Measurements from ENCODE around the gene PTPRN2. TPM values are rescaled to one million over a fixed set of nuclear protein-coding genes. Genes with fewer than 3 reads are reported as not detected.

PTPRN2 gene
- total and polyA plus RNA-seq, 2 donors (not counting 3 experiments of a cell fraction or from before 2014, with no cell fraction given), result 0.62 to 0.88 TPM

- H3K36me3 ChIP-seq (ENCODE audit: control insufficient read depth in 2 of 2, extremely low read depth in 1 of 2, insufficient read depth in 2 of 2, low read length in 2 of 2), result no peaks in the 10 kb centered on the region
- no peaks in the 10 kb centered on the region for H3K9me3 ChIP-seq (replicated peaks; ENCODE audit: control insufficient read depth, insufficient read depth, low read length)
- no peaks in the 10 kb centered on the region for H4K20me1 ChIP-seq (replicated peaks; ENCODE audit: control insufficient read depth, extremely low read depth, insufficient read depth, low read length)
- POLR2A ChIA-PET, result no interaction called here
- H3K27me3 ChIP-seq (ENCODE audit: control insufficient read depth in 2 of 2, insufficient read depth in 2 of 2, low read length in 2 of 2), result no peaks in the 10 kb centered on the region
- dilution Hi-C loops (cut with MboI; ENCODE audit: extremely low pct_ligation_motif_present, low sequenced_read_pairs), result no loop called here
- no TSS peak for BruUV-seq (replicated peaks)
- no peak overlapping the region for H3K4me2 ChIP-seq (ENCODE audit: insufficient read depth, low read length)
- no peaks in the 10 kb centered on the region for H3K4me1 ChIP-seq (ENCODE audit: control insufficient read depth, extremely low read depth, insufficient read depth, low read length)
- CTCF ChIA-PET, result no interaction called here
- TF ChIP-seq GATA2 (IDR thresholded peaks at IDR 0.05; ENCODE audit: insufficient read depth, insufficient read length, low read depth, low read length) (no peak), POLR2A (IDR thresholded peaks at IDR 0.05; ENCODE audit: low read depth, low read length) (no peak), MYC (IDR thresholded peaks at IDR 0.05; ENCODE audit: low read depth, low read length) (no peak), JUN (IDR thresholded peaks at IDR 0.05; ENCODE audit: borderline replicate concordance, insufficient read depth, insufficient read length, low read depth) (no peak), POLR2AphosphoS5 (IDR thresholded peaks at IDR 0.05; ENCODE audit: insufficient read depth, low read depth, low read length) (no peak), CTCF (IDR thresholded peaks at IDR 0.05; ENCODE audit: extremely low read depth in 1 of 2, insufficient read depth in 1 of 2, low read depth in 1 of 2, low read length in 2 of 2) (no peak), FOS (IDR thresholded peaks at IDR 0.05; ENCODE audit: borderline replicate concordance, insufficient read depth, low read length) (no peak), MAX (IDR thresholded peaks at IDR 0.05; ENCODE audit: insufficient read depth, insufficient read length) (no peak), EZH2 (IDR thresholded peaks at IDR 0.05; ENCODE audit: borderline replicate concordance, low read depth, low read length, severe bottlenecking) (no peak)
- FAIRE-seq (no peak), DNase-seq (ENCODE audit: low read depth, low spot score) (no peak)
- no peak overlapping the region for H3K9ac ChIP-seq (replicated peaks; ENCODE audit: extremely low read depth, insufficient read depth, low read length)
- H3K9me1 ChIP-seq (replicated peaks; ENCODE audit: control insufficient read depth, extremely low read depth, insufficient read depth, low read length), result no peaks in the 10 kb centered on the region
- H2AFZ ChIP-seq (ENCODE audit: low read depth, low read length), result no peak overlapping the region
- intact Hi-C loops (cut with micrococcal nuclease), result no loop called here
- no peak overlapping the region for H3K27ac ChIP-seq (ENCODE audit: insufficient read depth, low read depth, low read length)
- no peak overlapping the region for H3K4me3 ChIP-seq (replicated peaks in 1 of 3; ENCODE audit: insufficient read depth in 1 of 3, low read depth in 1 of 3, low read length in 3 of 3)
- H3K79me2 ChIP-seq (ENCODE audit: control insufficient read depth, insufficient read depth, low read length), result no peaks in the 10 kb centered on the region
Observed at GRCh38 chr7:158614700-158615099, 27.1 kb upstream of the PTPRN2 start.

Data from endothelial cell of umbilical vein (primary cell).